Gastrocnemius medialis (tissue), 4 donors: Measurements from ENCODE around the gene C20orf204. TPM values are rescaled to one million over a fixed set of nuclear protein-coding genes. Genes with fewer than 3 reads are reported as not detected.

Experiments used
- ATAC-seq, 2 donors: fragments of 150-250 bp; one replicate each; pipeline ENCODE4 v1.9.1; 2016
- DNase-seq, 2 donors: peaks; one replicate each; pipeline ENCODE4 v3.0.0-alpha.2; 2019
- H3K27ac ChIP-seq, 4 donors: fragments of 200-600 bp; sonication (generic); 1 replicate in 1 of 4; 2 replicates in 3 of 4; pipeline ENCODE4 v1.5.1; 2016 to 2018; ENCODE audit warnings: mild to moderate bottlenecking in 2 of 4, moderate library complexity in 1 of 4
- H3K27me3 ChIP-seq, 3 donors: fragments of 200-600 bp; sonication (generic) in 2 of 3; 1 replicate in 1 of 3; 2 replicates in 2 of 3; pipeline versions ENCODE4 v1.5.1 to v1.6.0; 2016 to 2019; ENCODE audit warnings: mild to moderate bottlenecking in 1 of 3, moderate library complexity in 1 of 3
- H3K36me3 ChIP-seq, 2 donors: fragments of 200-600 bp; sonication (generic) in 1 of 2; one replicate each; pipeline ENCODE4 v1.5.1; 2017 to 2018
- H3K4me1 ChIP-seq, 2 donors: fragments of 200-600 bp; sonication (generic) in 1 of 2; one replicate each; pipeline ENCODE4 v1.5.1; 2016 to 2017; ENCODE audit warnings: mild to moderate bottlenecking in 2 of 2
- H3K4me3 ChIP-seq, 4 donors: fragments of 200-600 bp; sonication (generic) in 3 of 4; 1 replicate in 1 of 4; 2 replicates in 3 of 4; pipeline ENCODE4 v1.5.1; 2016 to 2019; ENCODE audit warnings: mild to moderate bottlenecking in 2 of 4
- H3K9me3 ChIP-seq, 3 donors: fragments of 200-600 bp; sonication (generic) in 2 of 3; 1 replicate in 1 of 3; 2 replicates in 2 of 3; pipeline ENCODE4 v1.5.1; 2016 to 2019
- POLR2A ChIP-seq, 2 donors: fragments of 450-650 bp; IDR thresholded peaks; one replicate each; pipeline ENCODE4 v1.6.1; 2017; ENCODE audit warnings: antibody characterized with exemption in 2 of 2, mild to moderate bottlenecking in 2 of 2, moderate library complexity in 2 of 2
- in situ Hi-C, 4 donors: fragments of 200-750 bp; cut with MboI; loops; one replicate each; pipeline versions ENCODE4 v1.15.0 to v1.8.0; 2017; ENCODE audit warnings: low sequenced_read_pairs in 4 of 4
- intact Hi-C: fragments of 100-400 bp; cut with DNase I; formaldehyde crosslinking; loops from one replicate; pipeline ENCODE4 v1.15.1; 2023; ENCODE audit warnings: low total_unique reads
- total RNA-seq, 4 donors: library from RNA; depleted of rRNA; stranded (reverse); fragments of >200 nt; gene quantifications; one replicate each; pipeline versions ENCODE4 v1.1.0 to v1.2.3, GENCODE V29; 2016
- TF ChIP-seq, protein P1 (sequence below), 5 experiments: fragments of 450-650 bp in 3 of 5; fragments of 200-600 bp in 2 of 5; sonication (generic) in 2 of 5; IDR thresholded peaks in 4 of 5; conservative IDR thresholded peaks in 1 of 5; 1 replicate in 4 of 5; 2 replicates in 1 of 5; pipeline ENCODE4 v1.5.1; 2016 to 2019; ENCODE audit warnings: antibody characterized with exemption in 5 of 5, mild to moderate bottlenecking in 3 of 5, moderate library complexity in 3 of 5

Gene C20orf204
- total RNA-seq, 4 donors from 2014 or later = 0.16 to 0.66 (median 0.33) TPM; not detected in 1

DNA sequence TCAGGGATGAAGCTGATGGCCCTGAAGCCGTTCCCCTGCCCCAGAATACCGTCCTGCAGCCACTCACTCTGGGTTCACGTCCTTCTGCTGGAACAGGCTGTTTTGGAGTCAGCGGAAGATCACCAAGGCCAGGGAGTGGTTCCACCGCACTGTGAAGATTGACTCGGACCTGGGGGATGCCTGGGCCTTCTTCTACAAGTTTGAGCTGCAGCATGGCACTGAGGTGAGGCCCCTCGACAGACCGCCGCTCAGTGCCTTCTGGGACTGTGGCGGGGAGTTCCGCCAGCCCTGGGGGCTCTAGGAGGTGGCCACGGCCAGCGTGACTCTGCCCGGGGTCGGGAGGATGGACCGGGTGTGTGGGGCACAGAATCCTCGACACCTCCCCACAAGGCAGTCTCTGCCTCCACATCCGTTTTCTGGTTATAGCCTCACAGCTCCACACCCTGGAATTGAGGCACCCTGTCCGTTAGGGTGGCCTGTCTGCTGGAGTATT lies 4.1 kb upstream of the C20orf204 start:
- no peak overlapping the region for H3K27ac ChIP-seq
- no peaks in the 10 kb centered on the region for H3K4me1 ChIP-seq
- no peak overlapping the region for H3K4me3 ChIP-seq
- H3K36me3 ChIP-seq = peaks cover 4 to 69% of the 10 kb centered on the region in 2 donors
- in situ Hi-C loops = no loop called here
- intact Hi-C loops = no loop called here
- TF ChIP-seq POLR2A (IDR thresholded peaks at IDR 0.05) = no peak
- TF ChIP-seq, protein P1, sequence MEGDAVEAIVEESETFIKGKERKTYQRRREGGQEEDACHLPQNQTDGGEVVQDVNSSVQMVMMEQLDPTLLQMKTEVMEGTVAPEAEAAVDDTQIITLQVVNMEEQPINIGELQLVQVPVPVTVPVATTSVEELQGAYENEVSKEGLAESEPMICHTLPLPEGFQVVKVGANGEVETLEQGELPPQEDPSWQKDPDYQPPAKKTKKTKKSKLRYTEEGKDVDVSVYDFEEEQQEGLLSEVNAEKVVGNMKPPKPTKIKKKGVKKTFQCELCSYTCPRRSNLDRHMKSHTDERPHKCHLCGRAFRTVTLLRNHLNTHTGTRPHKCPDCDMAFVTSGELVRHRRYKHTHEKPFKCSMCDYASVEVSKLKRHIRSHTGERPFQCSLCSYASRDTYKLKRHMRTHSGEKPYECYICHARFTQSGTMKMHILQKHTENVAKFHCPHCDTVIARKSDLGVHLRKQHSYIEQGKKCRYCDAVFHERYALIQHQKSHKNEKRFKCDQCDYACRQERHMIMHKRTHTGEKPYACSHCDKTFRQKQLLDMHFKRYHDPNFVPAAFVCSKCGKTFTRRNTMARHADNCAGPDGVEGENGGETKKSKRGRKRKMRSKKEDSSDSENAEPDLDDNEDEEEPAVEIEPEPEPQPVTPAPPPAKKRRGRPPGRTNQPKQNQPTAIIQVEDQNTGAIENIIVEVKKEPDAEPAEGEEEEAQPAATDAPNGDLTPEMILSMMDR (IDR thresholded peaks at IDR 0.05 in 4 of 5, conservative IDR thresholded peaks at IDR 0.05 in 1 of 5) = no peak
- H3K9me3 ChIP-seq = no peaks in the 10 kb centered on the region
- ATAC-seq (no peak), DNase-seq (no peak)
- peaks cover 1 to 5% (median 3%) of the 10 kb centered on the region in 3 donors for H3K27me3 ChIP-seq

DNA sequence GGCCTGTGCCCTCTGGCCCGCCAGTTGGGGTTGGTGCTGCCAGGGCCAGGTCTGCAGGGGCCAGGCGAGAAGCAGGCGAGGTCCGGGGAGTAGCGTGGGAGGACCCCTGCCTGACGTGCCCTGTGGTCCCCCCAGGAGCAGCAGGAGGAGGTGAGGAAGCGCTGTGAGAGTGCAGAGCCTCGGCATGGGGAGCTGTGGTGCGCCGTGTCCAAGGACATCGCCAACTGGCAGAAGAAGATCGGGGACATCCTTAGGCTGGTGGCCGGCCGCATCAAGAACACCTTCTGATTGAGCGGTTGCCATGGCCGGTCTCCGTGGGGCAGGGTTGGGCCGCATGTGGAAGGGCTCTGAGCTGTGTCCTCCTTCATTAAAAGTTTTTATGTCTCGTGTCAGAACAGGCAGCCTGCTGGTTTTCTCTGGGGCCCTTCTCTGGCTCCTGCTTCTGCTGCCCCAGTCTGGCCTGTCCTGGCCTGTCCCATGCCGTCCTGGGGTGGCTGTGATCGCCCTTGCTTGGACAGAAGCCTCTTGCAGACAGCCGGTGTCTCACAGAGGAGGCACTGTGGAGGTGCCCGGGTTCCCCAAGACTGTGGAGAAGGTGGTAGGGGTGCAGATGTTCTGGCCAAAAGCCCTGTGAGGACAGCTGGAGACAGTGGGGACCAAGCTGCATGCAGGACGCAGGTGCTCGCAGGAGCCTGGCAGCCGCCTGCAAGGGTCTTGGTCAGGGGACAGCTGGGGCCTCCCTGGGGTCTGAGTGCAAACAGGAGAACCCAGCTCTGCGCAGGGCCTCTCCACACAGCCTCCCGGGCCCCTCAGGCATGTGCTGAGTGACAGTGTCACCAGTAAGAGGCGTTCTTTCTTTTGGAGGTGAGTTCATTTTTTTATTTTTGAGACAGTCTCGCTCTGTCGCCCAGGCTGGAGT lies 3.0 kb upstream of the C20orf204 start:
- no peak for ATAC-seq
- TF ChIP-seq POLR2A (IDR thresholded peaks at IDR 0.05) = no peak
- TF ChIP-seq, protein P1 (IDR thresholded peaks at IDR 0.05 in 4 of 5, conservative IDR thresholded peaks at IDR 0.05 in 1 of 5) = no peak
- Histone ChIP-seq H3K9me3 (no peaks in the 10 kb centered on the region), H3K36me3 (peaks cover 0 to 58% of the 10 kb centered on the region in 2 donors), H3K4me3 (no peak overlapping the region), H3K27me3 (peaks cover 12 to 14% (median 14%) of the 10 kb centered on the region in 3 donors), H3K27ac (no peak overlapping the region), H3K4me1 (no peaks in the 10 kb centered on the region)
- in situ Hi-C loops = no loop called here
- no peak for DNase-seq
- intact Hi-C loops = no loop called here

DNA sequence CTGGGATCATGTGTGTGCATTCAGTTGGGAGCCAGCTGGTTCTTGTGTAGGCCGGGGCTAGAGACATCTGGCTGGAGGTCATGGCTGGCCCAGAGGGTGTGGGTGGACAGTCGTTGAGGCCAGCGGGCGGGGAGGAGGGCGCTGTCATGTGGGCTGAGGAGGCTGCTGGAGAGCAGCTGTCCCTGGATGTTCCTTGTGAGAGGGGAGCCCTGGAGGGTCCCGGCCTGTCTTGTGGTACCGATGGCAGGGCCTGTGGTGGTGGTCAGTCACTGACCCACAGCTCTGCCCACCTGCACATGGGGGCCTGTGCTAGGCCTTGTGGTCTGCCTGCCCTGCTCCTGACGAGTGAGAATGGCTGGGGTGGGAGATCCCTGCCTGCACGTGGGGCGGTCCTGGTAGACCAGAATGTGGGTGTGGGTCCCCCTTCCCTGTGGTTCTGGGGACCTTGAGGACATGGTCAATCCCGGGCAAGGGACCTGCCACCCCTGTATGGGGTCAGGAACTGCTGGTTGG lies 1.9 kb upstream of the C20orf204 start:
- intact Hi-C loops (no loop called here), in situ Hi-C loops (no loop called here)
- no peak for TF ChIP-seq POLR2A (IDR thresholded peaks at IDR 0.05)
- TF ChIP-seq, protein P1 (IDR thresholded peaks at IDR 0.05 in 4 of 5, conservative IDR thresholded peaks at IDR 0.05 in 1 of 5) = no peak
- H3K4me3 ChIP-seq = no peak overlapping the region
- H3K27ac ChIP-seq = no peak overlapping the region
- peaks cover 0 to 47% of the 10 kb centered on the region in 2 donors for H3K36me3 ChIP-seq
- H3K4me1 ChIP-seq = peaks cover 0 to 4% of the 10 kb centered on the region in 2 donors
- peaks cover 17 to 23% (median 17%) of the 10 kb centered on the region in 3 donors for H3K27me3 ChIP-seq
- ATAC-seq = no peak
- DNase-seq = no peak
- H3K9me3 ChIP-seq = no peaks in the 10 kb centered on the region

DNA sequence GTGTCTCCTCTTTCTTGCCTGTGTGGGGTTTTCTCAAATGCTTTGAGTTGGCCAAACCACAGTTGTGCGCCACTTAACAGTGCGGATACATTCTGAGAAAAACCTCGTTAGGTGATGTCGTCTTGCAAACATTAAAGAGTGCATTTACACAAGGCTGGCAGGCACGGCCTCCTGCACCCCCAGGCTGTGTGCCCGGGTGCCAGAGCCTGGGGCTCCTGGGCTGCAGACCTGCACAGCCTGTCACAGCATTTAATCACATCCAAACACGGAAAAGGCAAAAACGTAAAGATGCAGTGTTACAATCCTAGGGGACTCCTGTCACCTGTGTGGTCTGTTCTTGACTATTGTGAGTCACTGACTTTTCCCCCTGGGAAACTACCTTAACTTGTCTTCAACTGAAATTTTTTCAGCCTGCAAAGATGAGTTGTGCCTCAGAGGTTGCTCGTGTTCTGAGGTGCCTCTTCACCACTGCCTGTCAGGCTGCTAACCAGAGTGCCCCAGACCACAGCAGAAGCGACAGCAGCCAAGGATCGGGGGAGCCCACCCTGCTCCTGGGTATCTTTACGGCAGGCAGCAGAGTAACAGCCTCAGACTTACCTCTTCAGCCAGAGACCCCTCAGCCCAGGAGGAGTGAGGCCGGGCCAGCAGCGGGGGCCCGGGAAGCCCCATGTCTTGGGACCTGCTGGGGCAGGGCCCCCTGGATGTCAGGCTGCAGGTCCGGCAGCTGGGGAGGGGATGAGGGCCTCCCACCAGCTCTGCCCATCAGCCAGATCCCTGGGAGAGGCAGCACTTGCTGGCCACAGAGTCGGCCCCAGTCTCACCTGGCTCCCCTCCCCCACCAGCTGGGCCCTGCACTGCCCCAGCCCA lies 683 bp upstream of the C20orf204 start:
- in situ Hi-C loops (no loop called here), intact Hi-C loops (no loop called here)
- ATAC-seq = no peak
- peaks cover 0 to 8% of the 10 kb centered on the region in 2 donors for H3K4me1 ChIP-seq
- no peak overlapping the region for H3K27ac ChIP-seq
- TF ChIP-seq, protein P1 (IDR thresholded peaks at IDR 0.05 in 4 of 5, conservative IDR thresholded peaks at IDR 0.05 in 1 of 5) = no peak
- no peak for TF ChIP-seq POLR2A (IDR thresholded peaks at IDR 0.05)
- H3K9me3 ChIP-seq = no peaks in the 10 kb centered on the region
- no peak for DNase-seq
- H3K27me3 ChIP-seq = peaks cover 27 to 32% (median 29%) of the 10 kb centered on the region in 3 donors
- peaks cover 0 to 35% of the 10 kb centered on the region in 2 donors for H3K36me3 ChIP-seq
- H3K4me3 ChIP-seq = no peak overlapping the region
